ENCODE results near the gene FBXL17. TPM values are rescaled to one million over a fixed set of nuclear protein-coding genes. Genes with fewer than 3 reads are reported as not detected.

FBXL17 gene
- total RNA-seq, 1 experiment from 2014 or later: 8.8 TPM

- Histone ChIP-seq H4K20me1 (ENCODE audit: low read length) (no peaks in the 10 kb centered on the region), H3K4me2 (ENCODE audit: low read length) (no peak overlapping the region), H3K27ac (ENCODE audit: low read length) (no peak overlapping the region), H3K79me2 (ENCODE audit: low read length) (no peaks in the 10 kb centered on the region), H3K9me3 (ENCODE audit: low read length) (no peaks in the 10 kb centered on the region), H3K4me1 (ENCODE audit: insufficient read depth, low read length) (peaks cover 8% of the 10 kb centered on the region; the same call in 1 of the 2 replicates), H3K4me3 (ENCODE audit: low read length) (no peak overlapping the region), H3K27me3 (ENCODE audit: low read length) (no peaks in the 10 kb centered on the region), H3F3A (ENCODE audit: low read length, unreplicated experiment) (no peaks in the 10 kb centered on the region), H3K9ac (ENCODE audit: low read length) (no peak overlapping the region), H3K36me3 (ENCODE audit: low read depth, low read length) (no peaks in the 10 kb centered on the region), H2AFZ (ENCODE audit: low read length) (no peak overlapping the region), H3K9me2 (replicated peaks; ENCODE audit: low read length) (no peaks in the 10 kb centered on the region)
- intact Hi-C loops (cut with micrococcal nuclease): loop anchor here (10.0 kb wide), 1 partner anchor 767 kb away; no protein-coding TSS in a partner anchor
- ATAC-seq (no peak), DNase-seq (no peak)
- CTCF ChIA-PET: no interaction called here
- TF ChIP-seq EZH2 (IDR thresholded peaks at IDR 0.05; ENCODE audit: low read length, unreplicated experiment): no peak
- TF ChIP-seq, protein P1, sequence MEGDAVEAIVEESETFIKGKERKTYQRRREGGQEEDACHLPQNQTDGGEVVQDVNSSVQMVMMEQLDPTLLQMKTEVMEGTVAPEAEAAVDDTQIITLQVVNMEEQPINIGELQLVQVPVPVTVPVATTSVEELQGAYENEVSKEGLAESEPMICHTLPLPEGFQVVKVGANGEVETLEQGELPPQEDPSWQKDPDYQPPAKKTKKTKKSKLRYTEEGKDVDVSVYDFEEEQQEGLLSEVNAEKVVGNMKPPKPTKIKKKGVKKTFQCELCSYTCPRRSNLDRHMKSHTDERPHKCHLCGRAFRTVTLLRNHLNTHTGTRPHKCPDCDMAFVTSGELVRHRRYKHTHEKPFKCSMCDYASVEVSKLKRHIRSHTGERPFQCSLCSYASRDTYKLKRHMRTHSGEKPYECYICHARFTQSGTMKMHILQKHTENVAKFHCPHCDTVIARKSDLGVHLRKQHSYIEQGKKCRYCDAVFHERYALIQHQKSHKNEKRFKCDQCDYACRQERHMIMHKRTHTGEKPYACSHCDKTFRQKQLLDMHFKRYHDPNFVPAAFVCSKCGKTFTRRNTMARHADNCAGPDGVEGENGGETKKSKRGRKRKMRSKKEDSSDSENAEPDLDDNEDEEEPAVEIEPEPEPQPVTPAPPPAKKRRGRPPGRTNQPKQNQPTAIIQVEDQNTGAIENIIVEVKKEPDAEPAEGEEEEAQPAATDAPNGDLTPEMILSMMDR (conservative IDR thresholded peaks at IDR 0.05; ENCODE audit: low read depth, low read length): no peak
- no peak for TF ChIP-seq EZH2phosphoT487 (IDR thresholded peaks at IDR 0.05; ENCODE audit: borderline replicate concordance, low read length)
- BruUV-seq (replicated peaks): no TSS peak
- POLR2A ChIA-PET (ENCODE audit: unreplicated experiment): no interaction called here
These were observed 40.0 kb downstream of the FBXL17 start for GRCh38 chr5:108341866-108342265.

GRCh38 chr5:108340131-108340530, 41.8 kb downstream of the FBXL17 start:
- no peaks in the 10 kb centered on the region for H3F3A ChIP-seq (ENCODE audit: low read length, unreplicated experiment)
- H2AFZ ChIP-seq (ENCODE audit: low read length): no peak overlapping the region
- no peak overlapping the region for H3K27ac ChIP-seq (ENCODE audit: low read length)
- no peak overlapping the region for H3K4me2 ChIP-seq (ENCODE audit: low read length)
- POLR2A ChIA-PET (ENCODE audit: unreplicated experiment): no interaction called here
- no peak for ATAC-seq
- H3K79me2 ChIP-seq (ENCODE audit: low read length): no peaks in the 10 kb centered on the region
- no peak overlapping the region for H3K4me3 ChIP-seq (ENCODE audit: low read length)
- no peaks in the 10 kb centered on the region for H3K9me3 ChIP-seq (ENCODE audit: low read length)
- H4K20me1 ChIP-seq (ENCODE audit: low read length): no peaks in the 10 kb centered on the region
- H3K9ac ChIP-seq (ENCODE audit: low read length): no peak overlapping the region
- TF ChIP-seq EZH2 (IDR thresholded peaks at IDR 0.05; ENCODE audit: low read length, unreplicated experiment): no peak
- TF ChIP-seq, protein P1 (conservative IDR thresholded peaks at IDR 0.05; ENCODE audit: low read depth, low read length): no peak
- no peak for TF ChIP-seq EZH2phosphoT487 (IDR thresholded peaks at IDR 0.05; ENCODE audit: borderline replicate concordance, low read length)
- no peak for DNase-seq
- CTCF ChIA-PET: no interaction called here
- no peaks in the 10 kb centered on the region for H3K36me3 ChIP-seq (ENCODE audit: low read depth, low read length)
- no peaks in the 10 kb centered on the region for H3K9me2 ChIP-seq (replicated peaks; ENCODE audit: low read length)
- H3K27me3 ChIP-seq (ENCODE audit: low read length): no peaks in the 10 kb centered on the region
- H3K4me1 ChIP-seq (ENCODE audit: insufficient read depth, low read length): peaks cover 8% of the 10 kb centered on the region; the same call in 1 of the 2 replicates
- intact Hi-C loops (cut with micrococcal nuclease): loop anchor here (10.0 kb wide), 1 partner anchor 765 kb away; no protein-coding TSS in a partner anchor
- BruUV-seq (replicated peaks): no TSS peak

DNA sequence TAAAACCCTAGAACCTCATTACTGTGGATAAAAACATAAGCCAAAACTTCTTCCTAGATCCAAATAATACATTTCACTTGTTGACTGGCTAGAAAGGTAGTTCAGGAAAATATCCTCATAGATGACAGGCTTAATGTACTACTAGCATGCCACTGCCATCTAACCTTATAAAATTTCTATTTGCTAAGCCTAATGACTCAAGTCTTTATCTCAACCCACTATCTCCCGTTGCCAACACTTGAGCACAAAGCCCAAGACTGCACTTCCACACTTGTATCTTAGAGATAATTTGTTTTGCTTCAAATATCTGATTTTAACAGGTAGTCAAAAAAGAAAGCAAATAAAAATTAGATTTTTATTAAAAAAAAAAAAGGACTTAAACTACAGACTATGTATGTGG, 42.7 kb downstream of the FBXL17 start:
- no peak overlapping the region for H2AFZ ChIP-seq (ENCODE audit: low read length)
- POLR2A ChIA-PET (ENCODE audit: unreplicated experiment): no interaction called here
- H3K79me2 ChIP-seq (ENCODE audit: low read length): no peaks in the 10 kb centered on the region
- no peak overlapping the region for H3K27ac ChIP-seq (ENCODE audit: low read length)
- H3K9ac ChIP-seq (ENCODE audit: low read length): no peak overlapping the region
- CTCF ChIA-PET: no interaction called here
- TF ChIP-seq EZH2phosphoT487 (IDR thresholded peaks at IDR 0.05; ENCODE audit: borderline replicate concordance, low read length) (no peak), EZH2 (IDR thresholded peaks at IDR 0.05; ENCODE audit: low read length, unreplicated experiment) (no peak)
- TF ChIP-seq, protein P1 (conservative IDR thresholded peaks at IDR 0.05; ENCODE audit: low read depth, low read length): no peak
- H3K4me1 ChIP-seq (ENCODE audit: insufficient read depth, low read length): peaks cover 8% of the 10 kb centered on the region; the same call in 1 of the 2 replicates
- no peaks in the 10 kb centered on the region for H3K9me2 ChIP-seq (replicated peaks; ENCODE audit: low read length)
- no peaks in the 10 kb centered on the region for H4K20me1 ChIP-seq (ENCODE audit: low read length)
- no peak overlapping the region for H3K4me2 ChIP-seq (ENCODE audit: low read length)
- ATAC-seq (peak; percentile 99), DNase-seq (peak; percentile 73)
- intact Hi-C loops (cut with micrococcal nuclease): no loop called here
- no peaks in the 10 kb centered on the region for H3K9me3 ChIP-seq (ENCODE audit: low read length)
- no peaks in the 10 kb centered on the region for H3K27me3 ChIP-seq (ENCODE audit: low read length)
- H3K36me3 ChIP-seq (ENCODE audit: low read depth, low read length): no peaks in the 10 kb centered on the region
- no peaks in the 10 kb centered on the region for H3F3A ChIP-seq (ENCODE audit: low read length, unreplicated experiment)
- H3K4me3 ChIP-seq (ENCODE audit: low read length): no peak overlapping the region
- BruUV-seq (replicated peaks): no TSS peak
